ENCODE data around the gene ISG20. TPM values are rescaled to one million over a fixed set of nuclear protein-coding genes. Genes with fewer than 3 reads are reported as not detected.
A peak's percentile ranks its signal among the peaks of the same experiment; 100 is the strongest.

Gene ISG20
- total RNA-seq, 1 donor from 2014 or later = 15.9 TPM

DNA sequence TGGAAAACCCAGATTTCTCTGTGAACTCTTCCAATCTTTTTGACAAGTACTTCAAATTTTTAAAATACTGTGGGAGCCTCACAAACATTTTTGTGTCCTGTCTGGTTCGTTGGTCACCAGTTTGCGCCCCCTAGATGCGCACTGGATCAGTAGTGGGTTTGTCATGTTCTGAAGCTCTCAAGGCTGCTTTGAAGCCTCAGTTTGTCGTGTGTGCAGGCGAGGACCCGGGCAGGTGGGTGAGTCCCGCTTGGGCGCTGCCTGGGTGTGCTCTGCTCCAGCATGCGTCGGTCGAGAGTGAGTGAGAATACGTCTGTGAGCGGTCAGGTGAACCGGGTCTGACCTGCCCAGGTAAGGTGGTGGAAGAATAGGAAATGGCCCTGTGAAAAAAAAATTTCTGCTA is 34.9 kb upstream of the ISG20 start:
- H3K9me3 Mint-ChIP-seq (ENCODE audit: unreplicated experiment) = peaks cover 3% of the 10 kb centered on the region
- Histone ChIP-seq H3K79me2 (ENCODE audit: insufficient read depth, low read length) (no peaks in the 10 kb centered on the region), H3K36me3 (ENCODE audit: insufficient read depth, low read length) (no peaks in the 10 kb centered on the region), H2AFZ (ENCODE audit: low read depth, low read length) (no peak overlapping the region), H3K27ac (ENCODE audit: low read depth, low read length) (no peak overlapping the region), H3K4me2 (ENCODE audit: low read length) (no peak overlapping the region), H3K27me3 (ENCODE audit: insufficient read depth, low read length) (peaks cover 51% of the 10 kb centered on the region), H3K4me1 (ENCODE audit: insufficient read depth, low read length) (peaks cover 4% of the 10 kb centered on the region), H3K9me3 (ENCODE audit: insufficient read depth, low read depth, low read length) (no peaks in the 10 kb centered on the region), H4K20me1 (ENCODE audit: insufficient read depth, low read length) (no peaks in the 10 kb centered on the region), H3K9ac (ENCODE audit: low read length) (no peak overlapping the region), H3K4me3 (ENCODE audit: insufficient read depth, low read depth, low read length) (no peak overlapping the region)
- peak overlapping the region; percentile 70 for H3K4me3 Mint-ChIP-seq (ENCODE audit: unreplicated experiment)
- peaks cover 66% of the 10 kb centered on the region for H3K27me3 Mint-ChIP-seq (ENCODE audit: low read depth, unreplicated experiment)
- FAIRE-seq (no peak), DNase-seq (ENCODE audit: low read depth) (no peak)
- peaks cover 8% of the 10 kb centered on the region for H3K4me1 Mint-ChIP-seq (ENCODE audit: low read depth, unreplicated experiment)
- TF ChIP-seq EZH2 (IDR thresholded peaks at IDR 0.05; ENCODE audit: insufficient read depth, low read length) (no peak), CTCF (IDR thresholded peaks at IDR 0.05; ENCODE audit: insufficient read depth, low read depth, low read length) (no peak)
- no peak overlapping the region for H3K27ac Mint-ChIP-seq (ENCODE audit: unreplicated experiment)
- H3K36me3 Mint-ChIP-seq (ENCODE audit: low read depth, unreplicated experiment) = no peaks in the 10 kb centered on the region

- FAIRE-seq (no peak), DNase-seq (ENCODE audit: low read depth) (no peak)
- Histone ChIP-seq H3K9ac (ENCODE audit: low read length) (no peak overlapping the region), H3K27me3 (ENCODE audit: insufficient read depth, low read length) (peaks cover 58% of the 10 kb centered on the region), H3K4me2 (ENCODE audit: low read length) (peak overlapping the region; percentile 36), H3K27ac (ENCODE audit: low read depth, low read length) (no peak overlapping the region), H3K4me3 (ENCODE audit: insufficient read depth, low read depth, low read length) (no peak overlapping the region), H4K20me1 (ENCODE audit: insufficient read depth, low read length) (no peaks in the 10 kb centered on the region), H3K36me3 (ENCODE audit: insufficient read depth, low read length) (no peaks in the 10 kb centered on the region), H3K9me3 (ENCODE audit: insufficient read depth, low read depth, low read length) (no peaks in the 10 kb centered on the region), H3K79me2 (ENCODE audit: insufficient read depth, low read length) (no peaks in the 10 kb centered on the region), H2AFZ (ENCODE audit: low read depth, low read length) (peak overlapping the region; percentile 18), H3K4me1 (ENCODE audit: insufficient read depth, low read length) (peaks cover 4% of the 10 kb centered on the region)
- peaks cover 8% of the 10 kb centered on the region for H3K4me1 Mint-ChIP-seq (ENCODE audit: low read depth, unreplicated experiment)
- TF ChIP-seq CTCF (IDR thresholded peaks at IDR 0.05; ENCODE audit: insufficient read depth, low read depth, low read length) (no peak), EZH2 (IDR thresholded peaks at IDR 0.05; ENCODE audit: insufficient read depth, low read length) (peak; percentile 79)
- H3K9me3 Mint-ChIP-seq (ENCODE audit: unreplicated experiment) = peaks cover 3% of the 10 kb centered on the region
- H3K36me3 Mint-ChIP-seq (ENCODE audit: low read depth, unreplicated experiment) = no peaks in the 10 kb centered on the region
- H3K27ac Mint-ChIP-seq (ENCODE audit: unreplicated experiment) = no peak overlapping the region
- peak overlapping the region; percentile 77 for H3K4me3 Mint-ChIP-seq (ENCODE audit: unreplicated experiment)
- peaks cover 71% of the 10 kb centered on the region for H3K27me3 Mint-ChIP-seq (ENCODE audit: low read depth, unreplicated experiment)
Measured at GRCh38 chr15:88604381-88605188, 34.2 kb upstream of the ISG20 start.
